ENCODE results near the gene STOX2.

The STOX2 gene

GRCh38 chr4:183885205-183885720 is 19.8 kb upstream of the STOX2 start:
- Histone ChIP-seq H3K27me3 (ENCODE audit: insufficient read depth, low read length) (no peaks in the 10 kb centered on the region), H3K36me3 (ENCODE audit: control insufficient read depth in 1 of 2, insufficient read depth in 2 of 2, low read length in 2 of 2) (no peaks in the 10 kb centered on the region), H3K9ac (ENCODE audit: low read length) (no peak overlapping the region), H3K27ac (ENCODE audit: low read depth, low read length) (no peak overlapping the region), H2BK12ac (ENCODE audit: low read length) (no peak overlapping the region), H3K4me3 (ENCODE audit: low read depth, low read length) (no peak overlapping the region), H3K18ac (ENCODE audit: low read length) (no peak overlapping the region), H2AK5ac (ENCODE audit: low read length) (no peak overlapping the region), H2BK120ac (ENCODE audit: insufficient read depth, low read length, poor library complexity) (no peak overlapping the region), H3K4me2 (ENCODE audit: low read length) (no peak overlapping the region), H3K79me1 (ENCODE audit: low read length) (no peaks in the 10 kb centered on the region), H4K8ac (ENCODE audit: low read depth, low read length) (no peak overlapping the region), H3K9me3 (ENCODE audit: insufficient read depth, low read depth, low read length) (no peaks in the 10 kb centered on the region), H3K4me1 (ENCODE audit: control insufficient read depth in 1 of 2, insufficient read depth in 2 of 2, low read length in 2 of 2) (peaks cover 0 to 2% of the 10 kb centered on the region in 2 experiments), H3K4ac (ENCODE audit: low read depth, low read length) (no peak overlapping the region), H2BK5ac (ENCODE audit: low read depth, low read length, poor library complexity) (no peak overlapping the region), H4K91ac (ENCODE audit: low read depth, low read length) (no peak overlapping the region), H4K12ac (ENCODE audit: low read depth, low read length) (no peak overlapping the region), H2AFZ (ENCODE audit: insufficient read depth, low read length, poor library complexity) (no peak overlapping the region), H3K79me2 (ENCODE audit: control insufficient read depth, insufficient read depth, low read length, poor library complexity) (no peaks in the 10 kb centered on the region), H3K23ac (ENCODE audit: low read length) (no peak overlapping the region), H3K14ac (ENCODE audit: low read length) (no peak overlapping the region)
- no peak for DNase-seq
- no CpG with 5 or more reads among the region's 7 CpGs for WGBS (ENCODE audit: extremely low coverage, insufficient coverage, insufficient read length)

GRCh38 chr4:183887351-183887750 is 17.8 kb upstream of the STOX2 start:
- Histone ChIP-seq H2AFZ (ENCODE audit: insufficient read depth, low read length, poor library complexity) (no peak overlapping the region), H3K79me2 (ENCODE audit: control insufficient read depth, insufficient read depth, low read length, poor library complexity) (no peaks in the 10 kb centered on the region), H3K27me3 (ENCODE audit: insufficient read depth, low read length) (no peaks in the 10 kb centered on the region), H3K36me3 (ENCODE audit: control insufficient read depth in 1 of 2, insufficient read depth in 2 of 2, low read length in 2 of 2) (no peaks in the 10 kb centered on the region), H3K4me1 (ENCODE audit: control insufficient read depth in 1 of 2, insufficient read depth in 2 of 2, low read length in 2 of 2) (peaks cover 0 to 2% of the 10 kb centered on the region in 2 experiments), H4K8ac (ENCODE audit: low read depth, low read length) (no peak overlapping the region), H2BK120ac (ENCODE audit: insufficient read depth, low read length, poor library complexity) (no peak overlapping the region), H3K23ac (ENCODE audit: low read length) (no peak overlapping the region), H3K4me2 (ENCODE audit: low read length) (no peak overlapping the region), H3K4ac (ENCODE audit: low read depth, low read length) (no peak overlapping the region), H2BK12ac (ENCODE audit: low read length) (no peak overlapping the region), H2AK5ac (ENCODE audit: low read length) (no peak overlapping the region), H3K14ac (ENCODE audit: low read length) (no peak overlapping the region), H3K27ac (ENCODE audit: low read depth, low read length) (no peak overlapping the region), H3K4me3 (ENCODE audit: low read depth, low read length) (no peak overlapping the region), H4K91ac (ENCODE audit: low read depth, low read length) (no peak overlapping the region), H3K18ac (ENCODE audit: low read length) (no peak overlapping the region), H3K9ac (ENCODE audit: low read length) (no peak overlapping the region), H2BK5ac (ENCODE audit: low read depth, low read length, poor library complexity) (no peak overlapping the region), H4K12ac (ENCODE audit: low read depth, low read length) (no peak overlapping the region), H3K79me1 (ENCODE audit: low read length) (no peaks in the 10 kb centered on the region), H3K9me3 (ENCODE audit: insufficient read depth, low read depth, low read length) (no peaks in the 10 kb centered on the region)
- DNase-seq, result no peak
- WGBS (ENCODE audit: extremely low coverage, insufficient coverage, insufficient read length), result no CpG with 5 or more reads among the region's 4 CpGs

GRCh38 chr4:183888564-183888963 is 16.5 kb upstream of the STOX2 start:
- no peak overlapping the region for H3K4me2 ChIP-seq (ENCODE audit: low read length)
- H3K79me2 ChIP-seq (ENCODE audit: control insufficient read depth, insufficient read depth, low read length, poor library complexity), result no peaks in the 10 kb centered on the region
- no CpG with 5 or more reads among the region's 5 CpGs for WGBS (ENCODE audit: extremely low coverage, insufficient coverage, insufficient read length)
- no peak for DNase-seq
- no peak overlapping the region for H3K18ac ChIP-seq (ENCODE audit: low read length)
- no peak overlapping the region for H4K12ac ChIP-seq (ENCODE audit: low read depth, low read length)
- no peak overlapping the region for H3K14ac ChIP-seq (ENCODE audit: low read length)
- H3K4me1 ChIP-seq (ENCODE audit: control insufficient read depth in 1 of 2, insufficient read depth in 2 of 2, low read length in 2 of 2), result peaks cover 0 to 2% of the 10 kb centered on the region in 2 experiments
- H3K36me3 ChIP-seq (ENCODE audit: control insufficient read depth in 1 of 2, insufficient read depth in 2 of 2, low read length in 2 of 2), result no peaks in the 10 kb centered on the region
- H3K27me3 ChIP-seq (ENCODE audit: insufficient read depth, low read length), result no peaks in the 10 kb centered on the region
- H2BK120ac ChIP-seq (ENCODE audit: insufficient read depth, low read length, poor library complexity), result no peak overlapping the region
- no peak overlapping the region for H2BK12ac ChIP-seq (ENCODE audit: low read length)
- H4K8ac ChIP-seq (ENCODE audit: low read depth, low read length), result no peak overlapping the region
- H3K23ac ChIP-seq (ENCODE audit: low read length), result no peak overlapping the region
- no peak overlapping the region for H2BK5ac ChIP-seq (ENCODE audit: low read depth, low read length, poor library complexity)
- no peaks in the 10 kb centered on the region for H3K9me3 ChIP-seq (ENCODE audit: insufficient read depth, low read depth, low read length)
- no peak overlapping the region for H4K91ac ChIP-seq (ENCODE audit: low read depth, low read length)
- no peak overlapping the region for H3K4me3 ChIP-seq (ENCODE audit: low read depth, low read length)
- no peak overlapping the region for H2AK5ac ChIP-seq (ENCODE audit: low read length)
- no peaks in the 10 kb centered on the region for H3K79me1 ChIP-seq (ENCODE audit: low read length)
- H3K4ac ChIP-seq (ENCODE audit: low read depth, low read length), result no peak overlapping the region
- no peak overlapping the region for H3K9ac ChIP-seq (ENCODE audit: low read length)
- no peak overlapping the region for H2AFZ ChIP-seq (ENCODE audit: insufficient read depth, low read length, poor library complexity)
- no peak overlapping the region for H3K27ac ChIP-seq (ENCODE audit: low read depth, low read length)

GRCh38 chr4:183889190-183889589 is 15.9 kb upstream of the STOX2 start:
- H2BK120ac ChIP-seq (ENCODE audit: insufficient read depth, low read length, poor library complexity), result no peak overlapping the region
- WGBS (ENCODE audit: extremely low coverage, insufficient coverage, insufficient read length), result no CpG with 5 or more reads among the region's 5 CpGs
- no peaks in the 10 kb centered on the region for H3K36me3 ChIP-seq (ENCODE audit: control insufficient read depth in 1 of 2, insufficient read depth in 2 of 2, low read length in 2 of 2)
- no peak overlapping the region for H2AK5ac ChIP-seq (ENCODE audit: low read length)
- H3K79me2 ChIP-seq (ENCODE audit: control insufficient read depth, insufficient read depth, low read length, poor library complexity), result no peaks in the 10 kb centered on the region
- no peak overlapping the region for H4K12ac ChIP-seq (ENCODE audit: low read depth, low read length)
- H3K9ac ChIP-seq (ENCODE audit: low read length), result no peak overlapping the region
- H3K79me1 ChIP-seq (ENCODE audit: low read length), result no peaks in the 10 kb centered on the region
- H3K14ac ChIP-seq (ENCODE audit: low read length), result no peak overlapping the region
- peaks cover 0 to 2% of the 10 kb centered on the region in 2 experiments for H3K4me1 ChIP-seq (ENCODE audit: control insufficient read depth in 1 of 2, insufficient read depth in 2 of 2, low read length in 2 of 2)
- H2AFZ ChIP-seq (ENCODE audit: insufficient read depth, low read length, poor library complexity), result no peak overlapping the region
- H4K8ac ChIP-seq (ENCODE audit: low read depth, low read length), result no peak overlapping the region
- H4K91ac ChIP-seq (ENCODE audit: low read depth, low read length), result no peak overlapping the region
- no peak overlapping the region for H2BK5ac ChIP-seq (ENCODE audit: low read depth, low read length, poor library complexity)
- no peaks in the 10 kb centered on the region for H3K9me3 ChIP-seq (ENCODE audit: insufficient read depth, low read depth, low read length)
- DNase-seq, result no peak
- H3K18ac ChIP-seq (ENCODE audit: low read length), result no peak overlapping the region
- no peak overlapping the region for H3K27ac ChIP-seq (ENCODE audit: low read depth, low read length)
- H3K4me3 ChIP-seq (ENCODE audit: low read depth, low read length), result no peak overlapping the region
- H2BK12ac ChIP-seq (ENCODE audit: low read length), result no peak overlapping the region
- no peak overlapping the region for H3K4ac ChIP-seq (ENCODE audit: low read depth, low read length)
- no peak overlapping the region for H3K4me2 ChIP-seq (ENCODE audit: low read length)
- no peaks in the 10 kb centered on the region for H3K27me3 ChIP-seq (ENCODE audit: insufficient read depth, low read length)
- no peak overlapping the region for H3K23ac ChIP-seq (ENCODE audit: low read length)
